ENCODE data around the gene ZNF668. TPM values are rescaled to one million over a fixed set of nuclear protein-coding genes. Genes with fewer than 3 reads are reported as not detected.
A peak's percentile ranks its signal among the peaks of the same experiment; 100 is the strongest.

ZNF668 gene
- total RNA-seq, 1 donor from 2014 or later, result 5.9 TPM

- intact Hi-C loops (cut with DNase I), result loop anchor here (5.0 kb wide), 2 partner anchors 40 to 115 kb away; partner anchors contain the start of genes SETD1A and STX4
- DNase-seq (ENCODE audit: low spot score), result no peak
Observed at GRCh38 chr16:31071861-31072260, 2.2 kb downstream of the ZNF668 start.

- intact Hi-C loops (cut with DNase I), result no loop called here
- no peak for DNase-seq (ENCODE audit: low spot score)
Observed at GRCh38 chr16:31067342-31067741, 6.7 kb downstream of the ZNF668 start.

GRCh38 chr16:31064882-31065461 is 9.1 kb downstream of the ZNF668 start:
- no peak for DNase-seq (ENCODE audit: low spot score)
- intact Hi-C loops (cut with DNase I), result no loop called here

- DNase-seq (ENCODE audit: low spot score), result no peak
- intact Hi-C loops (cut with DNase I), result no loop called here
Observed at GRCh38 chr16:31063843-31064611, 10.0 kb downstream of the ZNF668 start.

GRCh38 chr16:31063495-31063842 is 10.6 kb downstream of the ZNF668 start:
- intact Hi-C loops (cut with DNase I), result no loop called here
- no peak for DNase-seq (ENCODE audit: low spot score)

GRCh38 chr16:31061813-31062440 is 12.1 kb downstream of the ZNF668 start:
- no peak for DNase-seq (ENCODE audit: low spot score)

GRCh38 chr16:31061126-31061812 is 12.8 kb downstream of the ZNF668 start:
- DNase-seq (ENCODE audit: low spot score), result no peak

More at GRCh38 chr16:31061813-31062440, 12.1 kb downstream of the ZNF668 start:
- intact Hi-C loops (cut with DNase I), result no loop called here

GRCh38 chr16:31055613-31056012 is 18.4 kb downstream of the ZNF668 start:
- intact Hi-C loops (cut with DNase I), result no loop called here
- DNase-seq (ENCODE audit: low spot score), result no peak

More at GRCh38 chr16:31061126-31061812, 12.8 kb downstream of the ZNF668 start:
- intact Hi-C loops (cut with DNase I), result no loop called here

GRCh38 chr16:31052114-31052513 is 21.9 kb downstream of the ZNF668 start:
- DNase-seq (ENCODE audit: low spot score), result no peak
- intact Hi-C loops (cut with DNase I), result no loop called here

GRCh38 chr16:31050280-31051030 is 23.6 kb downstream of the ZNF668 start:
- no peak for DNase-seq (ENCODE audit: low spot score)
- intact Hi-C loops (cut with DNase I), result no loop called here

- no peak for DNase-seq (ENCODE audit: low spot score)
- intact Hi-C loops (cut with DNase I), result loop anchor here (2.0 kb wide), 1 partner anchor 21 kb away; no protein-coding TSS in a partner anchor
Observed at GRCh38 chr16:31043898-31044481, 30.1 kb downstream of the ZNF668 start.

- intact Hi-C loops (cut with DNase I), result loop anchor here (2.0 kb wide), 1 partner anchor 21 kb away; no protein-coding TSS in a partner anchor
- no peak for DNase-seq (ENCODE audit: low spot score)
Observed at GRCh38 chr16:31043352-31043751, 30.7 kb downstream of the ZNF668 start.

- intact Hi-C loops (cut with DNase I), result loop anchor here (2.0 kb wide), 1 partner anchor 20 kb away; no protein-coding TSS in a partner anchor
- no peak for DNase-seq (ENCODE audit: low spot score)
Observed at GRCh38 chr16:31042866-31043265, 31.2 kb downstream of the ZNF668 start.

GRCh38 chr16:31038993-31039392 is 35.0 kb downstream of the ZNF668 start:
- no peak for DNase-seq (ENCODE audit: low spot score)
- intact Hi-C loops (cut with DNase I), result no loop called here

- intact Hi-C loops (cut with DNase I), result no loop called here
- DNase-seq (ENCODE audit: low spot score), result no peak
Observed at GRCh38 chr16:31036691-31037090, 37.3 kb downstream of the ZNF668 start.

GRCh38 chr16:31033709-31034492 is 40.1 kb downstream of the ZNF668 start:
- peak; percentile 96 for DNase-seq (ENCODE audit: low spot score)
- intact Hi-C loops (cut with DNase I), result loop anchor here (5.0 kb wide), 1 partner anchor 38 kb away; the partner anchor contains the start of genes ZNF646 and ZNF668

- intact Hi-C loops (cut with DNase I), result loop anchor here (5.0 kb wide), 1 partner anchor 39 kb away; the partner anchor contains the start of genes ZNF646 and ZNF668
- DNase-seq (ENCODE audit: low spot score), result peak; percentile 100
Observed at GRCh38 chr16:31032736-31033708, 41.0 kb downstream of the ZNF668 start, which contains the start of gene STX4. TSS of gene STX4 (plus strand) at chr16:31033558. CDS start at chr16:31033806, 248 bp downstream.

Data from cardiac septum (tissue), 1 donor.